WTC11 (cell line): ENCODE measurements around the gene TMC1. TPM values are rescaled to one million over a fixed set of nuclear protein-coding genes. Genes with fewer than 3 reads are reported as not detected.

Source experiments
- ATAC-seq: fragments of 200-7000 bp; cut with Tn5 transposase; 2 replicates; pipeline ENCODE4 v1.10.0; 2021; ENCODE audit warnings: mild to moderate bottlenecking, moderate library complexity
- CTCF ChIA-PET: fragments of 300-600 bp; sonication (Branson Sonifier 250); formaldehyde crosslinking; loops from one replicate; lab custom pipeline; 2021; ENCODE audit warnings: antibody characterized with exemption; lab: Charles Lee
- POLR2A ChIA-PET: fragments of 350-600 bp; sonication (Branson Sonifier 250); formaldehyde crosslinking; loops from one replicate; lab custom pipeline; 2021; ENCODE audit warnings: antibody characterized with exemption; lab: Charles Lee
- DNase-seq: peaks from one replicate; pipeline ENCODE4 v3.0.0; 2021; ENCODE audit warnings: low spot score
- H3K27ac Mint-ChIP-seq: 2 replicates; pipeline ENCODE4 v1.8.0; 2021; ENCODE audit warnings: mixed read lengths
- H3K27me3 Mint-ChIP-seq: 2 replicates; pipeline ENCODE4 v1.8.0; 2021; ENCODE audit warnings: low read depth, mild to moderate bottlenecking, moderate library complexity, mixed read lengths
- H3K36me3 Mint-ChIP-seq: 2 replicates; pipeline ENCODE4 v1.8.0; 2021; ENCODE audit warnings: mixed read lengths
- H3K4me1 Mint-ChIP-seq: 2 replicates; pipeline ENCODE4 v1.8.0; 2022; ENCODE audit warnings: mixed read lengths
- H3K4me3 Mint-ChIP-seq: 2 replicates; pipeline ENCODE4 v1.8.0; 2021; ENCODE audit warnings: mild to moderate bottlenecking, moderate library complexity, mixed read lengths
- H3K9me3 Mint-ChIP-seq: 2 replicates; pipeline ENCODE4 v1.8.0; 2021; ENCODE audit warnings: mixed read lengths
- ATF1 ChIP-seq: sonication (generic); formaldehyde crosslinking; IDR thresholded peaks from 2 replicates; pipeline ENCODE4 v1.8.1; 2023; ENCODE audit warnings: mild to moderate bottlenecking, moderate library complexity, missing genetic modification reagents
- HMGA2 ChIP-seq: fragments of 250-450 bp; sonication (Bioruptor Pico); IDR thresholded peaks from 2 replicates; pipeline ENCODE4 v1.4.0; 2021; ENCODE audit warnings: mild to moderate bottlenecking, moderate library complexity
- JAZF1 ChIP-seq: fragments of 250-450 bp; sonication (Bioruptor Pico); IDR thresholded peaks from 2 replicates; pipeline ENCODE4 v1.9.0; 2021; ENCODE audit warnings: moderate library complexity, mild to moderate bottlenecking, inconsistent platforms
- NFATC4 ChIP-seq: fragments of 250-450 bp; sonication (Bioruptor Pico); IDR thresholded peaks from 2 replicates; pipeline ENCODE4 v1.9.0; 2021; ENCODE audit warnings: mild to moderate bottlenecking
- NFE2L1 ChIP-seq: sonication (generic); formaldehyde crosslinking; IDR thresholded peaks from 2 replicates; pipeline ENCODE4 v1.8.1; 2023; ENCODE audit warnings: missing genetic modification reagents
- PRRX2 ChIP-seq: fragments of 250-450 bp; sonication (Bioruptor Pico); IDR thresholded peaks from 2 replicates; pipeline ENCODE4 v1.8.0; 2021; ENCODE audit warnings: mild to moderate bottlenecking
- SP1 ChIP-seq: sonication (generic); formaldehyde crosslinking; conservative IDR thresholded peaks from 2 replicates; pipeline ENCODE4 v1.8.1; 2022; ENCODE audit warnings: missing genetic modification reagents
- ZNF121 ChIP-seq: sonication (generic); formaldehyde crosslinking; IDR thresholded peaks from 2 replicates; pipeline ENCODE4 v1.8.0; 2023; ENCODE audit warnings: missing genetic modification reagents
- total RNA-seq: library from RNA; stranded (reverse); gene quantifications from 3 replicates; pipeline ENCODE4 v1.2.3, GENCODE V29; 2021
- TF ChIP-seq, protein P1 (sequence below): sonication (generic); formaldehyde crosslinking; IDR thresholded peaks from 2 replicates; pipeline ENCODE4 v1.8.0; 2022; ENCODE audit warnings: mild to moderate bottlenecking, missing genetic modification reagents
- TF ChIP-seq, protein P2 (sequence below): sonication (generic); formaldehyde crosslinking; IDR thresholded peaks from 2 replicates; pipeline ENCODE4 v1.8.1; 2023; ENCODE audit warnings: mild to moderate bottlenecking, missing genetic modification reagents, borderline replicate concordance
- TF ChIP-seq, protein P3 (sequence below): sonication (generic); formaldehyde crosslinking; IDR thresholded peaks from 2 replicates; pipeline ENCODE4 v1.8.1; 2023; ENCODE audit warnings: mild to moderate bottlenecking, moderate library complexity, missing genetic modification reagents
- TF ChIP-seq, protein P4 (sequence below): sonication (generic); formaldehyde crosslinking; IDR thresholded peaks from 2 replicates; pipeline ENCODE4 v1.8.1; 2022; ENCODE audit warnings: mild to moderate bottlenecking, missing genetic modification reagents, moderate library complexity, borderline replicate concordance

Gene TMC1
- total RNA-seq, 1 experiment from 2014 or later: 0.31 TPM

DNA sequence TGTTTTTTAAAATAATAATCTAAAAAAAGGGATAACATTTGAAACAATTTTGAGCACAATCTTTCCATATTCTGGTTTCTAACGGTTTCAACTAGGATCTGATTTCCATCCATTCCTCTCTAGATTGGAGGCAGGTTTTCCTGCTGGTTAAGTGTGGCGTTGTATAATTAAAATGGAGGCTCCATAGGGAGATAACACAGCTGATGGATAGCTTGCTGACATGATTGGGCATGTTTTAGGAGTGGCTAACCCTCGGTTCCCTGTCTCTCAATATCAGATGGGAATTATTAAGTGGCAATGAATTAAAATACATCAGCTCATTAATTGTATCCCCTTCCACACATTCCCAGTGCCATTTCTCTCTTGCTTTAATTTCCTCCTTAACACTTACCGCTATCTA, 222.4 kb downstream of the TMC1 start:
- no peak overlapping the region for H3K4me3 Mint-ChIP-seq
- POLR2A ChIA-PET: no interaction called here
- peaks cover 11% of the 10 kb centered on the region for H3K4me1 Mint-ChIP-seq
- H3K9me3 Mint-ChIP-seq: peaks cover 13% of the 10 kb centered on the region
- no peak for TF ChIP-seq SP1 (CRISPR knock-in tag)
- TF ChIP-seq, protein P1, sequence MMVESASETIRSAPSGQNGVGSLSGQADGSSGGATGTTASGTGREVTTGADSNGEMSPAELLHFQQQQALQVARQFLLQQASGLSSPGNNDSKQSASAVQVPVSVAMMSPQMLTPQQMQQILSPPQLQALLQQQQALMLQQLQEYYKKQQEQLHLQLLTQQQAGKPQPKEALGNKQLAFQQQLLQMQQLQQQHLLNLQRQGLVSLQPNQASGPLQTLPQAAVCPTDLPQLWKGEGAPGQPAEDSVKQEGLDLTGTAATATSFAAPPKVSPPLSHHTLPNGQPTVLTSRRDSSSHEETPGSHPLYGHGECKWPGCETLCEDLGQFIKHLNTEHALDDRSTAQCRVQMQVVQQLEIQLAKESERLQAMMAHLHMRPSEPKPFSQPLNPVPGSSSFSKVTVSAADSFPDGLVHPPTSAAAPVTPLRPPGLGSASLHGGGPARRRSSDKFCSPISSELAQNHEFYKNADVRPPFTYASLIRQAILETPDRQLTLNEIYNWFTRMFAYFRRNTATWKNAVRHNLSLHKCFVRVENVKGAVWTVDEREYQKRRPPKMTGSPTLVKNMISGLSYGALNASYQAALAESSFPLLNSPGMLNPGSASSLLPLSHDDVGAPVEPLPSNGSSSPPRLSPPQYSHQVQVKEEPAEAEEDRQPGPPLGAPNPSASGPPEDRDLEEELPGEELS (CRISPR knock-in tag): no peak
- no peak overlapping the region for H3K27ac Mint-ChIP-seq
- ATAC-seq (no peak), DNase-seq (no peak)
- no peaks in the 10 kb centered on the region; the same call in 1 of the 2 replicates for H3K27me3 Mint-ChIP-seq
- CTCF ChIA-PET: no interaction called here
- 0 out of 2 replicates have a peak, but pooled peaks cover 3% of the 10 kb centered on the region for H3K36me3 Mint-ChIP-seq

DNA sequence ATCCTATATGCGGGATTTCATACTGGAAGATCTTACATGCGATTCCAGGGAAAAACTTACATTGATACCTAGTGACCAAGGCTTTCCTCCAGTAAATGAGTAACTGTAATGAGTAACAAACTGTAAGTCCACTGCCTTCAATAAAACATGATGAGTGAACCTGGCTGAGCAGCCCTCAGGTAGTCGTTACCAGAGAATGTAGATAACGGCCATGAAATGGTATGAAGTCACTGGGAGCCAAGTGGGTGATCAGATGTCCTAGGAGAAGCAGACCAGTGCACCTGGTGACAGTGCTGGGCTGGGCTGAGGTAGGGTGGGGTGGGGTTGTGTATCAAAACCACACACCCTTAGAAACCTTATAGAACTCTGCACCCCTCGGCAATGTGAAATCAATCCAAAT, 227.9 kb downstream of the TMC1 start:
- POLR2A ChIA-PET: no interaction called here
- no peak for ATAC-seq
- H3K9me3 Mint-ChIP-seq: no peaks in the 10 kb centered on the region
- no peaks in the 10 kb centered on the region for H3K36me3 Mint-ChIP-seq
- H3K4me1 Mint-ChIP-seq: peaks cover 4% of the 10 kb centered on the region
- H3K27me3 Mint-ChIP-seq: no peaks in the 10 kb centered on the region; the same call in 1 of the 2 replicates
- no peak overlapping the region for H3K4me3 Mint-ChIP-seq
- DNase-seq: no peak
- H3K27ac Mint-ChIP-seq: no peak overlapping the region
- no peak for TF ChIP-seq ZNF121 (CRISPR knock-in tag)
- CTCF ChIA-PET: no interaction called here

DNA sequence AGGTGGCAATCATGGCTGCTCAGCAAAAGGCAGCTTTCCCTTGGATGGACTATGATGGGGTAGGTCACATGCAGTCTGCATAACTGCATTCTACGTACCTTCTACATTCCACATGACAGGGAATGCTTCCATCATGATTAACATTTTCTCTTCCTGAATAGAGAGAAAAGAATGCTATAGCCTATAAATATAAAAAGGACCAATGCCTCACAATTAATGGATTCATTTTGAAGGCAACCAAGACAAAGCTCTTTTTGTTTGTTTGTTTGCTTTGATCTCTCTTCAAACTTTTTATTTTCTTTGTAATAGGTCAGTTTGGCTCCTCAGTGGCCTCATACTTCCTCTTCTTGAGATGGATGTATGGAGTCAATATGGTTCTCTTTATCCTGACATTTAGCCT, 230.1 kb downstream of the TMC1 start:
- Mint-ChIP-seq H3K4me3 (no peak overlapping the region), H3K27ac (no peak overlapping the region), H3K4me1 (peaks cover 4% of the 10 kb centered on the region), H3K9me3 (no peaks in the 10 kb centered on the region), H3K27me3 (no peaks in the 10 kb centered on the region)
- POLR2A ChIA-PET: no interaction called here
- DNase-seq: no peak
- CTCF ChIA-PET: no interaction called here
- TF ChIP-seq ATF1 (CRISPR knock-in tag): no peak
- TF ChIP-seq NFATC4 (CRISPR knock-in tag): no peak
- no peak for TF ChIP-seq PRRX2
- no peak for TF ChIP-seq HMGA2 (CRISPR knock-in tag)
- no peak for TF ChIP-seq JAZF1 (CRISPR knock-in tag)
- TF ChIP-seq, protein P2, sequence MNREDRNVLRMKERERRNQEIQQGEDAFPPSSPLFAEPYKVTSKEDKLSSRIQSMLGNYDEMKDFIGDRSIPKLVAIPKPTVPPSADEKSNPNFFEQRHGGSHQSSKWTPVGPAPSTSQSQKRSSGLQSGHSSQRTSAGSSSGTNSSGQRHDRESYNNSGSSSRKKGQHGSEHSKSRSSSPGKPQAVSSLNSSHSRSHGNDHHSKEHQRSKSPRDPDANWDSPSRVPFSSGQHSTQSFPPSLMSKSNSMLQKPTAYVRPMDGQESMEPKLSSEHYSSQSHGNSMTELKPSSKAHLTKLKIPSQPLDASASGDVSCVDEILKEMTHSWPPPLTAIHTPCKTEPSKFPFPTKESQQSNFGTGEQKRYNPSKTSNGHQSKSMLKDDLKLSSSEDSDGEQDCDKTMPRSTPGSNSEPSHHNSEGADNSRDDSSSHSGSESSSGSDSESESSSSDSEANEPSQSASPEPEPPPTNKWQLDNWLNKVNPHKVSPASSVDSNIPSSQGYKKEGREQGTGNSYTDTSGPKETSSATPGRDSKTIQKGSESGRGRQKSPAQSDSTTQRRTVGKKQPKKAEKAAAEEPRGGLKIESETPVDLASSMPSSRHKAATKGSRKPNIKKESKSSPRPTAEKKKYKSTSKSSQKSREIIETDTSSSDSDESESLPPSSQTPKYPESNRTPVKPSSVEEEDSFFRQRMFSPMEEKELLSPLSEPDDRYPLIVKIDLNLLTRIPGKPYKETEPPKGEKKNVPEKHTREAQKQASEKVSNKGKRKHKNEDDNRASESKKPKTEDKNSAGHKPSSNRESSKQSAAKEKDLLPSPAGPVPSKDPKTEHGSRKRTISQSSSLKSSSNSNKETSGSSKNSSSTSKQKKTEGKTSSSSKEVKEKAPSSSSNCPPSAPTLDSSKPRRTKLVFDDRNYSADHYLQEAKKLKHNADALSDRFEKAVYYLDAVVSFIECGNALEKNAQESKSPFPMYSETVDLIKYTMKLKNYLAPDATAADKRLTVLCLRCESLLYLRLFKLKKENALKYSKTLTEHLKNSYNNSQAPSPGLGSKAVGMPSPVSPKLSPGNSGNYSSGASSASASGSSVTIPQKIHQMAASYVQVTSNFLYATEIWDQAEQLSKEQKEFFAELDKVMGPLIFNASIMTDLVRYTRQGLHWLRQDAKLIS: no peak
- TF ChIP-seq, protein P3, sequence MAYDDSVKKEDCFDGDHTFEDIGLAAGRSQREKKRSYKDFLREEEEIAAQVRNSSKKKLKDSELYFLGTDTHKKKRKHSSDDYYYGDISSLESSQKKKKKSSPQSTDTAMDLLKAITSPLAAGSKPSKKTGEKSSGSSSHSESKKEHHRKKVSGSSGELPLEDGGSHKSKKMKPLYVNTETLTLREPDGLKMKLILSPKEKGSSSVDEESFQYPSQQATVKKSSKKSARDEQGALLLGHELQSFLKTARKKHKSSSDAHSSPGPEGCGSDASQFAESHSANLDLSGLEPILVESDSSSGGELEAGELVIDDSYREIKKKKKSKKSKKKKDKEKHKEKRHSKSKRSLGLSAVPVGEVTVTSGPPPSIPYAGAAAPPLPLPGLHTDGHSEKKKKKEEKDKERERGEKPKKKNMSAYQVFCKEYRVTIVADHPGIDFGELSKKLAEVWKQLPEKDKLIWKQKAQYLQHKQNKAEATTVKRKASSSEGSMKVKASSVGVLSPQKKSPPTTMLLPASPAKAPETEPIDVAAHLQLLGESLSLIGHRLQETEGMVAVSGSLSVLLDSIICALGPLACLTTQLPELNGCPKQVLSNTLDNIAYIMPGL: no peak
- TF ChIP-seq, protein P4, sequence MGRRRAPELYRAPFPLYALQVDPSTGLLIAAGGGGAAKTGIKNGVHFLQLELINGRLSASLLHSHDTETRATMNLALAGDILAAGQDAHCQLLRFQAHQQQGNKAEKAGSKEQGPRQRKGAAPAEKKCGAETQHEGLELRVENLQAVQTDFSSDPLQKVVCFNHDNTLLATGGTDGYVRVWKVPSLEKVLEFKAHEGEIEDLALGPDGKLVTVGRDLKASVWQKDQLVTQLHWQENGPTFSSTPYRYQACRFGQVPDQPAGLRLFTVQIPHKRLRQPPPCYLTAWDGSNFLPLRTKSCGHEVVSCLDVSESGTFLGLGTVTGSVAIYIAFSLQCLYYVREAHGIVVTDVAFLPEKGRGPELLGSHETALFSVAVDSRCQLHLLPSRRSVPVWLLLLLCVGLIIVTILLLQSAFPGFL (CRISPR knock-in tag): no peak
- TF ChIP-seq NFE2L1 (CRISPR knock-in tag): no peak
- TF ChIP-seq, all 79 proteins: peak for 0
- no peak for ATAC-seq
- H3K36me3 Mint-ChIP-seq: no peaks in the 10 kb centered on the region
